GM18861 (cell line): ENCODE results near the gene CNRIP1.
"Not testable (repeated sequence)": the region's sequence is repeated elsewhere in the genome, so short reads cannot be mapped to it uniquely, and the experiment has no call there.

Experiments
- ATAC-seq: cut with Tn5 transposase; IDR thresholded peaks from one replicate; pipeline ENCODE4 v1.9.1; 2021; ENCODE audit not compliant: unreplicated experiment

CNRIP1 gene

DNA sequence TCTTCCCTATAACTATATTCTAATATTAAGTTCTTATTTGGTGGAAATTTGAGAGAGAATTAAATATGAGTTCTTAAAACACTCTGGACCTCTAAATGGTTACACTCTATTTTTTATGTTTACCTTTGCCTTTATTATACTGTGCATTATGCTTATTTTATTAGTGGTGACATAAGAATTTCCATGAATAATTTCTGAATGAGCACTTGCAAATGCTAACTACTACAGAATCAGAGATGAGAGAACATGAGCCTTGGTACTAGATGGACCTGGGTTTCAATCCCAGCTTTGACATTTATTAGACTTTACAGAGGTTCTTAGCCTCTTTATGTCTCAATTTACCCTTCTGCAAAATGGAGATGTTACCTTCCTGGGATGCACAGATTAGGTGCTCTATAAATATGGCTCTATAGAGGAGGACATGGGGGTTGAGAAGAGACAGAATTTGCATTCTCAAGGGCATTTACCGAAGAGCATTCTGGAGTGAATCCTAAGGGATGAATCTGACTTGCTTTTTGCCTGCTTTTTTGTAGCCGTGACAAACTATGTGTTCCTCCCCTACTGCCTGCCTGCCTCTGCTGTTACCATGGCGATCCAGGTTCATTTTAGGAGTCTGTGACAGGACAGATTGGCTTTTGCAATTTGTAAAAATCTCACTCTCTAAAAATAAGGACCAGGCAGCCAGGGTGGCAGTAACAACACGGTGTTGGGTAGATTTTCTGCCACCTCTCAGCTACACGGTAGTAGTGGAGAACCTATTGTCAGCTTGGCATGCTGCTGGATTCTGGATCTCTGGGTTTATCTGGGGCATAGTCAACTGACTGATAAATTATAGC lies 20.7 kb upstream of the CNRIP1 start:
- ATAC-seq, result no peak

DNA sequence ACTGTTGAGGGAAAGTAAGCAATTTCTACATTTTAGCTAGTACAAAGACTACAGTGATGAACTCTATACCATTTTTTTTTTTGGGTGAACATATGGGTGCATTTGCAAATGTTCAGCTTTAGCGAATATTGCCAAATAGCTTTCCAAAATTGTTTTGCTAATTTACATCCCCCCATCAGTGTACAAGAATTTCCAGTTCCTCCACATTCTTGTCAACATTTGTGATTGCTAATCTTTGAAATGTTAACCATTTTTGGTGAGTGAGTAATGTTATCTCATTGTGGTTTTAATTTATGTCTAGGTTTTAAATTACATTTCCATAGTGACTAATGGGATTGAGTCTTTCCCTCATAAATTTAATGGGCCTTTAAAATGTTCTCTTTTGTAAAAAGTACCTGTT lies 16.4 kb upstream of the CNRIP1 start:
- ATAC-seq, result no peak

DNA sequence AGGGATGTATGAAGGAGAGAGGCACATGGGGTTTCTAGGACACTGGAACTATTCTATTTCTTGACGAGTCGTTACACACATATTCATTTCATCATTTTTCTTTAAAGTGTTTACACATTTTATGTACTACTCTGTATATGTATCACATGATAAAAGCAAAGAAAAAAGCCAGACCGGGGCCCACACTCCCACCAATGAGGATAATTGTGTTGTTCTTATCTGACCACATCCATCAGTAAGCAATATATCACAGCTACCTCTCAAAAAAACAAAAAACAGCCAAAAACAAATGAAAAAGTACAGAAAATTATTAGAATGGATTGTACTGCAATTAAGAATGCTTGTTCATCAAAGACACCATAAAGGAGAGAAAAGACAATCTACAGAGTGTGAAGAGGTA lies 14.2 kb upstream of the CNRIP1 start:
- ATAC-seq, result no peak

DNA sequence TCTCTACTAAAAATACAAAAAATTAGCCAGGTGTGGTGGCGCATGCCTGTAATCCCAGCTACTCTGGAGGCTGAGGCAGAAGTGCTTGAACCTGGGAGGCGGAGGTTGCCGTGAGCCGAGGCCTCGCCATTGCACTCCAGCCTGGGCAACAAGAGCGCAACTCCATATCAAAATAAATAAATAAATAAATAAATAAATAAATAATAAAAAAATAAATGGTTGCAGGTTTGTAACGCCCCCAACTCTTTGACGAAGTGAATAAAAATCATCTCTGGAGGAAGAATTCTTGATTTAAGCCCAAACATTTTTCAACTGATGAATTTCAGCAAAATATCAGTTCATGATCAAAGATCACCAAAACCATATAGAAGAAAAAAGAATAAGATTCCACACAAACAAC lies 13.3 kb upstream of the CNRIP1 start:
- no peak for ATAC-seq

DNA sequence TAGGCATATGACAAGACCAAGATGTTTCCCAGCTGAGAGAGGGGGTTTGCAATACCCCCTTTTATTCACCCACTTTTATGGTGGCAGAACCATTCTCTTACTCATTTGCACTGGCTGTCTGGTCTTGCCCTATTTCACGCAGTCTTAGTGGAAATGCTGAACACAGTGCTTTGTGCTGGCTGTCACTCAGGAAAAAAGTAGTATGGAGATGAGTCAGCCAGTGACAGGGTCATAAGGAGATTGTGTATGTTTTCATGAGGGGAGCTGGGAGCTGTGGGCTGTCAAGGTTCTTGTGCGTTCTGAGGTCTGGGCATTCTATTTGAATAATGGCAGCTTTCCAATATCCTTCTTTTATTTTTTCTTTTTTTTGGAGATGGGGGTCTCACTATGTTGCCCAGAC lies 10.9 kb upstream of the CNRIP1 start:
- ATAC-seq, result no peak

DNA sequence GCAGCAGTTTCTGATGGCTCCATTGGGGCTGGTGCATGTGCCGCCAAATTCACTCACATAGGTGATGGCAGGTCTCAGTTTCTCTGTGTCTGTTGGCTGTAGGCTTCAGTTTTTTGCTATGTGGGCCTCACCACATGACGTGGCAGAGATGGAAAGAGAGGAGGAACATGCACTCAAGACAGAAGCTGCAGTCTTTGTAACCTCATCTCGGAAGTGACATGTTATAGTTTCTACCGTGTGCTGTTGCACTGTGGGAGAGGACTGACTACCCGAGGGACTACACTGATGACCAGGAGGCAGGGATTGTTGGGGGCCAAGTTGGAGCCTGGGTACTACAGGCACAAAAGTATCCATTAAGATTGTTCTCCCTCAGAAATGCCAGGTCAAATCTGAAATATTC lies 9.2 kb upstream of the CNRIP1 start:
- no peak for ATAC-seq

DNA sequence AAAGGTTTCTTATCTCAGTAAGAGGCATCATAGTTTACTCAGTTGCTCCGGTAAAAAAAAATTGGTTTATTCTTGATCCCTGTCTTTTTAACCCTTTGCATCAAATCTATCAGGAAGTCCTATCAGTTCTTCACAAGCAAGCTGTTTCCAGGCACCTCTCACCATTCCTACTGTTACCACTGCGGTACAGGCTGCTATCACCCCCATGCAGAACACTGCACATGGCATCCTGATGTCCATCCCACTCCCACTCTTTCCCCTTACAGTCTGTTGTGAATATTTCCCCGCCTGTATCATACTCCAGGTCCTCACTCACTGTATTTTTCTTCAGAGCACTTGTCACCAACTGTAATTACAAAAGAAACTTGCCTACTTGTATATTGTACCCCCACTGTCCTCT lies 5.3 kb upstream of the CNRIP1 start:
- no peak for ATAC-seq

DNA sequence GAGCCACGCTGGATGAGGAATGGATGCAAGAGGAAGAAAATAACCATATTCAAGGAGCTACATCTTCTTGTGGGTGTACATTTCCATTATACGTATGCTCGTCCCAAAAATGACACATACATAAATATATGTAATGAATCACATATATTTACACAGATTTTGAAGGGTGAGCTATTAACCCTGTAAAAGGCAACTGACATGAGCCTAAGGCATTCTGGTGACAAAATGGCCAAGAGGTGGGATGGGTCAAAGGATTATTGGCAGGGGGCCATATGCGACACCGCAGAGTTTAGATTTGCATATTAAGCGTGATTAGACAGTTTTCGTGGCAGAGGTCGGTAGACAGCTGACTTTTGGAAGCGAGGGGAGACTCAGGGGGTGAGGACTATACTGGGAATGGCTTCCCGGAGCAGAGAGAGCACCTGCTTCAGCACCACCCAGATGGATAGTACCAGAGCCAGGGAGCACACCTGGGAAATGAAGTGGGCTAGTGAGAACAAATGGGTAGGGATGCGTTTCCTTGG lies 431 bp upstream of the CNRIP1 start:
- no peak for ATAC-seq

DNA sequence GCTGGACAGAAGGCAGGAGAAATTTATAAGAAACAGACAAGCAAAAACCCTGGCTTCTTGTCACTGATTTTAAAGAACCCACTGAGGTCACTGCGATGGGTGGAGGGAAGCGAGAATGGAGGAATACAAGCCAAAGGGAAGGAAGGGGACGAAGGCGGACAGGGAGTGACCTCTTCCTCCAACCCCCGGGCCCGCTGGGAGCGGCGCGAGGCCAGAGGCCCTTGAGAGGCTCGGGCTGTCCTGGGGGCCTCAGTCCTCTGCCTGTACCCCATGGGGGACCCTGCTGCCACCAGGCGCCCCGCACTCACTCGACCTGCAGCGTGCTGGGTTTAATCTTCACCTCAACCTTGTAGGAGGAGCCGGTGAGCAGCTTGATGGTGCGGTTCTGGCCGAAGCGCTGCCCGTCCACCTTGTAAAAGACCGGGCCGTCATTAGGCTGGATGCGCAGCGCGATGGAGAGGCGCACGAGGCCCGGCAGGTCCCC lies 793 bp downstream of the CNRIP1 start:
- ATAC-seq, result no peak

DNA sequence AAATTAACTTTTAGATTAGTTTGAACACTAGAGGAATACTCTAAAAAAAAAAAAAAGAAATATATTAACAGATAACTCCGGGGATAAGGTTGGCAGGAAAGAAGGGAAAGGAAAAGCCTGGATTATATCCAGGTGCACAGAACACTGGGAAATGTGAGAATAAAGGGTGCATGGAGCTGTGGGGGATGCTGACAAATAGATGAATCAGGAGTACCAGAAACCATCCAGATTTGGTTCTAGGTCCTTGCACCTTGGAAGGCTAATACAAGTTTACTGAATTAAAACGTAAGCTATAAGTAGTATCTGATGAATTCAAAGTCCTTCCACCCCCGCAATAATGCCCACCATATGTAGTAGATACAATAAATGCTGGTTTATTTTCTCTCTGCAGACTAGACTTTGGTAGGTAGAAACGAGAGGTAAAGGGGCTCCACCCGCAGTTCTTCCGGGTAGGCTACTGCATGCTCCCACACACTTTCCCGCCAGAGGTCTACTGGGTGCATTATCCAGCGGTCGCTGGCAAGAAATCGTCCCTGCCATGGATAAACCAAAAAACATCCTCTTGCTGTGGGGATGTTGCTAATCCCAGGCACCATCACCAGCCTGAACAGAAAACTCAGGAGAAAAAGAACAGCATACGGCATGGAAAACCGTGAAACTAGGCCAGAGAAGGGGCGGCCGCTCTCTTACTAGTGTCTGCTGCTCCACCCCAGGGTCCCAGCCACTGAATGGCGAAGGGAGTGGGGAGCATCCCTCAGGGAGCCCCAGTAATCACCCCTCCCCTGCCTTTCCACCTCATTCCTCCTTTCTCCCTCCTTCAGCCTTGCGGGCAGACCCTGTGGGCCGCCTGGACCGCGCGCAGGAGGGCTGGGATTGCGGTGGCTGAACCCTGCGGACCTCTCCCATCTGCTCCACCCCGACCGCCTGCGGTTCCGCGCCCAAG lies 1.5 kb downstream of the CNRIP1 start:
- no peak for ATAC-seq

DNA sequence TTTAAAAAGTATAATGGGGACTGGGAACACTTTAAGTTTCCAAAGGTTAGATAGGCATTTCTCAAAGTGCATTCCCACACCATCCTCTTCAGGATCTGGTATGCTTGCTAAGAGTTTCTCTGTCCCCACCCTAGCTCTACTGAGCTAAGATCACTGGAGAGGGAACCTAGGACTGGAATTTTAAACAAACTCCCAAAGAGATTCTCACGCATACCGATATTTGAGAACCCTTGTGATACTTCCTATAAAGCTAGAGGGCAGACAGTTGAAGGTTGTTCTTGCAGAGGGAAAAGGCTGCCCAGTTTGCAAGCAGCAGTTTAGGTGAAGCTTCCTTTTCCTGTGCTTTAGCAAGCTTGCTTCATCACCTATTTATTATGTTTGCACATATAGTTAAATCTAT lies 3.6 kb downstream of the CNRIP1 start:
- no peak for ATAC-seq

DNA sequence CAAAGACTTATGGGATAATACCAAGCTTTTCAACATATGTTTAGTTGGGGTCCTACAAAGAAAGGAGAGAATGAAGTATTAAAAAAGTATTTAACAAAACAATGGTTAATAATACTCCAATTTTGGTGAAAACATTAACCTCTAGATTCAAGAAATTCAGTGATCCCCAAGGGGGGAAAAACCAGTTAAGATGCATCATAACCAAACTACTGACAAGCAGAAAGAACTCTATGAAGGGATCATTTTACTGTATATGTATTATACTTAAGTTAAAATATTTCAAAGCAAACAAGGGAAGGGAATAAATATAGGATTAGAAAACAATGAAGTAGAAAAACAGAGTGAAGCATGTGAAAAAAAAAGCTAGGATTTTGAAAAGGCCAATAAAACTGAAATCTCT lies 8.7 kb downstream of the CNRIP1 start:
- no peak for ATAC-seq

DNA sequence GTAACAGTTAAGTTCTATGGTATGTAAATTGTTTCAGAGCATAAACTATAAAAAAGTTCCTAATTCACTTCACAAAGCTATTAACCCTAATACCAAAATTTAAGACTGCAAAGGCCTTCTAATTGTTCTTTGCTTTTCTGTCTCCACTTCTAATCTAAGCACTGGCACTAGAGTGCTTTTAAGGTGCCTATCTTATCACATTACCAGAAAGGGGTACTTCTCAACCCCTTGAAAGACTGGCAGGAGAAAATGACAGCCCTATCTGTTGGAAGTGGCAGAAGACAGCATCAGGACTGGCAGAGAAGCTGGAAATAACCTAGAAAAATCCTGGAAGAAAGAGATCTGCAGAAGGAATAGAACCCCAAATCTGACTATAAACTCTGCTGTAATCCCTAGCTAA lies 10.3 kb downstream of the CNRIP1 start:
- no peak for ATAC-seq

DNA sequence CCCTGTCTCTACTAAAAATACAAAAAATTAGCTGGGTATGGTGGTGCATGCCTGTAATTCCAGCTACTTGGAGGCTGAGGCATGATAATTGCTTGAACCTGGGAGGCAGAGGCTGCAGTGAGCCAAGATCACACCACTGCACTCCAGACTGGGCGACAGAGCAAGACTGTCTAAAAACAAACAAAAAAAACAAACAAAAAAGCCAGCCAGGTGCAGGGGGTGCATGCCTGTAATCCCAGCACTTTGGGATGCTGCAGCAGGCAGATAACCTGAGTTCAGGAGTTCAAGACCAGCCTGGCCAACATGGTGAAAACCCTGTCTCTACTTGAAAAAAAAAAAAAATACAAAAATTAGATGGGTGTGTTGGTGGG lies 15.9 kb downstream of the CNRIP1 start:
- not testable (repeated sequence) for ATAC-seq

DNA sequence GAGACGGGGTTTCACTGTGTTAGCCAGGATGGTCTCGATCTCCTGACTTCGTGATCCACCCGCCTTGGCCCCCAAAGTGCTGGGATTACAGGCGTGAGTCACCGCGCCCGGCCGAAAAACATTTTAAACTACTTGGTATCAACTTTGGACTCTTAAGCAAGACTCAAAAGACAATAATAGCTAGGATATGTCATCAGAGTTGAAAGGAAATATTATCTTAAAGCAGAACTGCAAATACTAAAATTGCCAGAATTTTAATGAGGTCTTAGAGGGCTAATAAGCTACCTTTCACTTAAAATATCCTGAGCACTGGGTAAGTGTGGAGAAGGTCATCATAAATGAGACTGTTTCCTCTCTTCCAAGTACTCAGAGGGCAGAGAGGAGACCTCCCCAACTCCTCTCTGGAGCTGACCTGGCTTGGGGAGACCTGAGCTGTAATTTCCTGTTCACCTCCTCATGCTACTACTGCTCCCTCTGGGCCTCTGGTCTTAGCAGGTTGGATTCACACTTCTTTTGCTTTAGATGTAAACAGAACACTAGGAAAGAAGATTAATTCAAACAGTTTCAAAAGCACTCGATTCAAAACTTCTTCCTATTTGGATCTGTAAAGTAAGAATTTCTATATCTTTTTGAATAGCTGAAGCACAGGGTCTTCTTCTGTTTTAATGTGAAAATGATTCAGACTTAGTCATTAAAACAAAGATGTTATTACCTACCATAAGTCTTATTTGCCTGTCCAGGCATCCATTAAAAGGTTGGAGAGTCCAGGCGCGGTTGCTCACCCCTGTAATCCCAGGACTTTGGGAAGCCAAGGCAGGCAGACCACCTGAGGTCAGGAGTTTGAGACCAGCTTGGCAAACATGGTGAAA lies 16.5 kb downstream of the CNRIP1 start:
- no peak for ATAC-seq

DNA sequence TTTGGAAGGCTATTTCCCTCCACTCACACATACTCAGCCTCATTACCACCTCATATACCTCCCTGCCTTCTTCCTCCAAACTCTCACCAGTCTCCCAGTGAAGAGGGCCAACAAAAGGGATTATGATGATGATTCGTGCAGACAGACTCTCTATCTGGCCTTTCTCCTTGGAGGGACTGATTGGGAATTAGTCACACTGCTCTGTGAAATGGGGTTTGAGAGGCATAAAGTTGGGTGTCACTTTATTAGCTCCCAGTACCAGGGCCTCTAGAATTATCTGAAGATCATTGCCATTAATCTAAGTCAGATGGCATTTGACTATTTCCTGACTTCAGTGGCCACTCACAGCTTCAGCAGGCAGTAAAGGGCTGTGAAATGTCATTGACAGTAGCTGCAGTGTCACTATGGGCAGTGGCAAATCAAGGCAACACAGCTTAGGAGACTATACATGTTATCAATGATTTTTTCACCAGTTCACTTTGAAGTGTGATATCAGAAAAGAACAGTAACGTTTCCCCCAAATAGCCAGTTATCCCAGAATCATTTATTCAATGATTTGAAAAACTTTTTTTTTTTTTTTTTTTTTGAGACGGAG lies 17.4 kb downstream of the CNRIP1 start:
- no peak for ATAC-seq

DNA sequence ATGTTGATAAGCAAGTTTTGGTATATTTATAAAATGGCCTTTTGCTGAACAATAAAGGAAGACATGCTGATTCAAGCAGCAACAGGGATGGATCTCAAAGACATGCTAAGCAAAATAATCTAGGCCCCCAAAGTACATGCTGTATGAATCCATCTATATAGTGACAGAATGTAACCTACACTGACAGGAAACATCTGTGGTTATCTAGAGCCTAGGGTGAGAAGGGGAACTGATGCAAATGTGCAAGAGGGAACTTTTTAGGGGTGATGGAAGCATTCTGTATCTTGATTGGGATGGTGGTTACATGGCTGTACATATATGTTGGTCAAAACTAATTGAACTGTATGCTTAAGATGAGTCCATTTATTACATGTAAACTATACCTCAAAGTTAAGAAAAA lies 24.2 kb downstream of the CNRIP1 start:
- ATAC-seq, result no peak

DNA sequence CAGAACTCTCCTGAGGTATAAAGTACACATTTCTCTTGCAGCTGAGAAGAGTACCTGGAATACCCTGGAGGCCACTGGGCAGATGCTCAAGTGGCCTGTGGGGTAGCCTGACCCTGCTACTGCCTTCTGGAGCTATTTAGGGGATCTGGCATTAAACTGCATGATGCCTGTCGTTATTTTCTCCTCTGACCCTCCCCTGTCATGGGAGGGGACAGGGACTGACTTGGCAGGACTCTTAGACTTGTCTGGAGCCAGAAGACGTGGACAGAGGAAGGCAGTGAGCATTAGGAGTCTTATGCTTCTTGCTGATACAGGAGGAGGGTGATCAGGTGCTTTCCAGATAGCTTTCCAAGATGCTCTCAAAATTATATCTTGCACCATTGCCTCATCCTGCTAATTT lies 24.8 kb downstream of the CNRIP1 start:
- ATAC-seq, result no peak

DNA sequence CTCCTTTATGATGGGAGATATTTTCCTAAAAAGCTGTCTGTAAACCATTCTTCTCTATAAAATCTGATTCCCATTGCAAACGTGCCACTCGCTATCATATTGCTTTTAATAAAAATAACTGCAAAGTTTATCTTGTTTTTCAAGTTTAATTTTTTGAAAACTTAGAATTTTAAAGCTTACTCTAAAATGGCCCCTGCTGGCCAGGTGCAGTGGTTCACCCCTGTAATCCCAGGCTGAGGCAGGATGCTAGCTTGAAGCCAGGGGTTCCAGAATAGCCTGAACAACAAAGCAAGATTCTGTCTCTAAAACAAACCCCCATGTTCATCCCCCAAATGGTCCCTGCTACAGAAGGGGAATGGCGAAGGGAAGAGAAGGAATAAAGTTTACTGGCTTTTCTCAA lies 25.6 kb downstream of the CNRIP1 start:
- ATAC-seq, result no peak

DNA sequence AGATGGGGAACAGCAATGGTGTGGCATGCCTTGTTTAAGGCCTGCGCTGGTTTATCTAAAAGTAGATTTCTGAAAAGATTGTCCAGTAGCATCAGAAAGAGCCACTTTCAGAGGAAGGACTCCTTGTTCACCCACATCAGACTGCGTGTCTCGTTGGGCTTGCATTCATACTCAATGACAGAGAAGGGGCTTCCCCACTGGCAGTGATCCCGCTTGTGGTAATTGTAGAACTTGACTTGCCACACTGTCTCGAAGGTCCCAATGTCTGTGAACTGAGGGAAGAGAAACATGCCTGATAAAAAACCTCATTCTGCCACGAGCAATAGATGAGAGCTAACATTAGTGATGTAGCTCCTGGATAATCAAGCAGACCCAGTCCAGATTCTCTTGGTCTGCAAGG lies 26.0 kb downstream of the CNRIP1 start:
- no peak for ATAC-seq
